HepG2 (cell line): ENCODE measurements around the gene MTSS2. TPM values are rescaled to one million over a fixed set of nuclear protein-coding genes. Genes with fewer than 3 reads are reported as not detected.

ENCODE experiments used
- AGO1 ChIP-seq: fragments of 200-400 bp; formaldehyde crosslinking; IDR thresholded peaks from 2 replicates; pipeline ENCODE4 v1.6.1; 2017; ENCODE audit warnings: mild to moderate bottlenecking, low read depth, low read length, moderate library complexity; ENCODE audit not compliant: poor library complexity, severe bottlenecking
- BATF2 ChIP-seq: sonication (generic); formaldehyde crosslinking; IDR thresholded peaks from 2 replicates; pipeline ENCODE4 v1.8.0; 2022; ENCODE audit warnings: mild to moderate bottlenecking, missing genetic modification reagents, moderate library complexity
- BCL6 ChIP-seq: IDR thresholded peaks from 2 replicates; pipeline ENCODE4 v1.6.1; 2016; ENCODE audit warnings: missing genetic modification reagents, missing compliant biosample characterization
- CEBPB ChIP-seq: IDR thresholded peaks from 2 replicates; pipeline ENCODE4 v1.6.1; 2011; ENCODE audit warnings: low read depth, low read length, improper control_type of control experiment, borderline replicate concordance
- CENPBD1 ChIP-seq: sonication (generic); formaldehyde crosslinking; IDR thresholded peaks from 2 replicates; pipeline ENCODE4 v1.8.0; 2022; ENCODE audit warnings: missing genetic modification reagents, low read depth, mild to moderate bottlenecking, borderline replicate concordance
- CENPT ChIP-seq: sonication (generic); formaldehyde crosslinking; IDR thresholded peaks from 2 replicates; pipeline ENCODE4 v1.8.0; 2022; ENCODE audit warnings: low read depth, mild to moderate bottlenecking, moderate library complexity, missing genetic modification reagents
- CHD4 ChIP-seq: fragments of 200-600 bp; sonication (generic); IDR thresholded peaks from 2 replicates; pipeline ENCODE4 v1.7.0; 2017; ENCODE audit warnings: mild to moderate bottlenecking, low read length, borderline replicate concordance
- FLYWCH1 ChIP-seq: sonication (generic); formaldehyde crosslinking; IDR thresholded peaks from 2 replicates; pipeline ENCODE4 v1.8.1; 2023; ENCODE audit warnings: mild to moderate bottlenecking, missing genetic modification reagents
- FOXJ3 ChIP-seq: sonication (generic); formaldehyde crosslinking; IDR thresholded peaks from 2 replicates; pipeline ENCODE4 v1.4.0; 2020; ENCODE audit warnings: missing genetic modification reagents, mild to moderate bottlenecking, borderline replicate concordance
- KLF16 ChIP-seq, 2 experiments: sonication (generic) in 1 of 2; formaldehyde crosslinking in 1 of 2; IDR thresholded peaks; 2 replicates each; pipeline versions ENCODE4 v1.6.1 to v1.8.0; 2016 to 2023; ENCODE audit warnings: missing genetic modification reagents in 2 of 2, missing compliant biosample characterization in 1 of 2
- MBD4 ChIP-seq: IDR thresholded peaks from 2 replicates; pipeline ENCODE4 v1.6.1; 2012; ENCODE audit warnings: low read length, inconsistent platforms, borderline replicate concordance
- MXD3 ChIP-seq: IDR thresholded peaks from 2 replicates; pipeline ENCODE4 v1.6.1; 2016; ENCODE audit warnings: mild to moderate bottlenecking, missing biosample characterization, missing genetic modification reagents
- NFRKB ChIP-seq: fragments of 450-650 bp; IDR thresholded peaks from 2 replicates; pipeline ENCODE4 v1.6.1; 2017
- TCF7 ChIP-seq: sonication (generic); IDR thresholded peaks from 2 replicates; pipeline ENCODE4 v1.6.1; 2016; ENCODE audit warnings: antibody characterized with exemption, low read depth
- TFAP4 ChIP-seq: sonication (generic); IDR thresholded peaks from 2 replicates; pipeline ENCODE4 v1.6.1; 2016; ENCODE audit warnings: low read depth, borderline replicate concordance
- ZNF18 ChIP-seq: sonication (generic); formaldehyde crosslinking; IDR thresholded peaks from 2 replicates; pipeline ENCODE4 v1.8.0; 2022; ENCODE audit warnings: mild to moderate bottlenecking, missing genetic modification reagents; ENCODE audit not compliant: insufficient replicate concordance
- ZNF235 ChIP-seq: sonication (generic); formaldehyde crosslinking; IDR thresholded peaks from 2 replicates; pipeline ENCODE4 v1.8.1; 2023; ENCODE audit warnings: mild to moderate bottlenecking, missing genetic modification reagents, borderline replicate concordance
- ZNF383 ChIP-seq: sonication (generic); formaldehyde crosslinking; IDR thresholded peaks from 2 replicates; pipeline ENCODE4 v1.4.0; 2020; ENCODE audit warnings: missing genetic modification reagents, mild to moderate bottlenecking, borderline replicate concordance
- ZNF432 ChIP-seq: sonication (generic); formaldehyde crosslinking; IDR thresholded peaks from 2 replicates; pipeline ENCODE4 v1.5.0; 2020; ENCODE audit warnings: missing genetic modification reagents, mild to moderate bottlenecking, borderline replicate concordance
- ZNF547 ChIP-seq: sonication (generic); formaldehyde crosslinking; IDR thresholded peaks from 2 replicates; pipeline ENCODE4 v1.5.1; 2020; ENCODE audit warnings: mild to moderate bottlenecking, missing genetic modification reagents
- ZNF776 ChIP-seq: sonication (generic); formaldehyde crosslinking; IDR thresholded peaks from 2 replicates; pipeline ENCODE4 v1.4.0; 2020; ENCODE audit warnings: mild to moderate bottlenecking, missing genetic modification reagents
- ZNF780A ChIP-seq: sonication (generic); formaldehyde crosslinking; IDR thresholded peaks from 2 replicates; pipeline ENCODE4 v1.8.0; 2022; ENCODE audit warnings: mild to moderate bottlenecking, missing genetic modification reagents, moderate library complexity
- ZNF784 ChIP-seq: sonication (generic); formaldehyde crosslinking; IDR thresholded peaks from 2 replicates; pipeline ENCODE4 v1.5.1; 2020; ENCODE audit warnings: missing genetic modification reagents, mild to moderate bottlenecking, borderline replicate concordance
- ZSCAN30 ChIP-seq: sonication (generic); formaldehyde crosslinking; IDR thresholded peaks from 2 replicates; pipeline ENCODE4 v1.5.0; 2020; ENCODE audit warnings: mild to moderate bottlenecking, missing genetic modification reagents
- polyA plus RNA-seq, 8 experiments: library from polyadenylated mRNA; depleted of rRNA in 3 of 8; stranded (reverse) in 7 of 8; unstranded in 1 of 8; fragments of >200 nt; fragmentation: Illumina TruSeq in 4 of 8; extraction: Trizol in 4 of 8; gene quantifications; 2 replicates each; pipeline versions ENCODE4 v1.2.1 to v1.2.3, GENCODE V29; 2011 to 2016; ENCODE audit warnings: low read depth in 4 of 8, missing spikeins in 1 of 8, mixed read lengths in 1 of 8; ENCODE audit not compliant: insufficient read depth in 1 of 8
- total RNA-seq, 5 experiments: library from RNA; depleted of rRNA; stranded (reverse); fragments of >200 nt; fragmentation: Illumina TruSeq; extraction: Trizol; gene quantifications; 2 replicates each; pipeline ENCODE4 v1.2.3, GENCODE V29; 2016; ENCODE audit warnings: low read depth in 1 of 5

Gene MTSS2
- total and polyA plus RNA-seq, 2 of the 13 experiments (the other 11 are each of a cell fraction or from before 2014, with no cell fraction given): 132 to 242 TPM

GRCh38 chr16:70725912-70726828 is 40.3 kb upstream of the MTSS2 start (continued):
- TF ChIP-seq TFAP4 (no peak), CHD4 (no peak), MXD3 (CRISPR knock-in tag) (0 out of 2 replicates have a peak, but pooled peaks have one; percentile 29), NFRKB (no peak), ZSCAN30 (CRISPR knock-in tag) (no peak), BATF2 (CRISPR knock-in tag) (no peak), ZNF383 (no peak), CEBPB (no peak), ZNF432 (CRISPR knock-in tag) (no peak), ZNF780A (CRISPR knock-in tag) (no peak), CENPT (CRISPR knock-in tag) (0 out of 2 replicates have a peak, but pooled peaks have one; percentile 88), ZNF235 (CRISPR knock-in tag) (0 out of 2 replicates have a peak, but pooled peaks have one; percentile 78), ZNF18 (CRISPR knock-in tag) (no peak), ZNF547 (0 out of 2 replicates have a peak, but pooled peaks have one; percentile 16), FOXJ3 (CRISPR knock-in tag) (0 out of 2 replicates have a peak, but pooled peaks have one; percentile 34), AGO1 (peak; percentile 61), CENPBD1 (CRISPR knock-in tag) (no peak), KLF16 (CRISPR knock-in tag; IDR thresholded peaks at IDR 0.05) (no peak; a peak in 1 of 4 replicates), FLYWCH1 (CRISPR knock-in tag) (peak; percentile 72; the same call in 1 of the 2 replicates), TCF7 (no peak), ZNF784 (CRISPR knock-in tag) (no peak), ZNF776 (peak; percentile 73; the same call in 1 of the 2 replicates), BCL6 (CRISPR knock-in tag) (no peak), MBD4 (no peak)
